ENCODE data around the gene SMIM8. TPM values are rescaled to one million over a fixed set of nuclear protein-coding genes. Genes with fewer than 3 reads are reported as not detected.

The SMIM8 gene
- total and polyA plus RNA-seq, 2 experiments from 2014 or later, result 6.5 to 9.5 TPM

GRCh38 chr6:87333591-87334181, 11.3 kb downstream of the SMIM8 start:
- 82% methylated on average over 3 of the region's 3 CpGs for WGBS (ENCODE audit: low lambda C conversion rate, missing lambda C conversion rate)
- no peak overlapping the region for H3K27ac ChIP-seq
- H3K79me2 ChIP-seq, result peaks cover 15% of the 10 kb centered on the region
- no peak for TF ChIP-seq CTCF (IDR thresholded peaks at IDR 0.05; ENCODE audit: poor library complexity)
- no peak for TF ChIP-seq EZH2 (IDR thresholded peaks at IDR 0.05; ENCODE audit: borderline replicate concordance)
- no peak for TF ChIP-seq EZH2phosphoT487 (IDR thresholded peaks at IDR 0.05; ENCODE audit: low read depth, severe bottlenecking, unreplicated experiment)
- no peaks in the 10 kb centered on the region for H3K4me1 ChIP-seq (ENCODE audit: insufficient read depth)
- no peaks in the 10 kb centered on the region for H3K9me3 ChIP-seq (ENCODE audit: low read depth)
- H3K4me2 ChIP-seq, result no peak overlapping the region
- no peaks in the 10 kb centered on the region for H3K27me3 ChIP-seq
- no peak overlapping the region for H2AFZ ChIP-seq
- H3K36me3 ChIP-seq (replicated peaks; ENCODE audit: insufficient read depth, low read depth), result no peaks in the 10 kb centered on the region
- DNase-seq (ENCODE audit: low spot score), result no peak
- no peaks in the 10 kb centered on the region for H3K9me2 ChIP-seq (replicated peaks; ENCODE audit: insufficient read depth)
- no peak overlapping the region for H3K4me3 ChIP-seq
- no peaks in the 10 kb centered on the region for H4K20me1 ChIP-seq (ENCODE audit: insufficient read depth, poor library complexity, severe bottlenecking)

GRCh38 chr6:87334683-87335082, 12.3 kb downstream of the SMIM8 start:
- H3K9me2 ChIP-seq (replicated peaks; ENCODE audit: insufficient read depth), result no peaks in the 10 kb centered on the region
- H3K4me1 ChIP-seq (ENCODE audit: insufficient read depth), result no peaks in the 10 kb centered on the region
- no peaks in the 10 kb centered on the region for H3K36me3 ChIP-seq (replicated peaks; ENCODE audit: insufficient read depth, low read depth)
- no peak overlapping the region for H3K4me2 ChIP-seq
- no peaks in the 10 kb centered on the region for H3K9me3 ChIP-seq (ENCODE audit: low read depth)
- no peak overlapping the region for H3K4me3 ChIP-seq
- no peak overlapping the region for H3K27ac ChIP-seq
- TF ChIP-seq EZH2 (IDR thresholded peaks at IDR 0.05; ENCODE audit: borderline replicate concordance) (no peak), EZH2phosphoT487 (IDR thresholded peaks at IDR 0.05; ENCODE audit: low read depth, severe bottlenecking, unreplicated experiment) (no peak), CTCF (IDR thresholded peaks at IDR 0.05; ENCODE audit: poor library complexity) (no peak)
- no peaks in the 10 kb centered on the region for H3K27me3 ChIP-seq
- H3K79me2 ChIP-seq, result peaks cover 11% of the 10 kb centered on the region
- no peaks in the 10 kb centered on the region for H4K20me1 ChIP-seq (ENCODE audit: insufficient read depth, poor library complexity, severe bottlenecking)
- WGBS (ENCODE audit: low lambda C conversion rate, missing lambda C conversion rate), result 69% methylated on average over 1 of the region's 1 CpG
- H2AFZ ChIP-seq, result no peak overlapping the region
- no peak for DNase-seq (ENCODE audit: low spot score)

GRCh38 chr6:87336367-87336766, 14.0 kb downstream of the SMIM8 start:
- Histone ChIP-seq H4K20me1 (ENCODE audit: insufficient read depth, poor library complexity, severe bottlenecking) (no peaks in the 10 kb centered on the region), H3K9me3 (ENCODE audit: low read depth) (no peaks in the 10 kb centered on the region), H3K4me2 (no peak overlapping the region), H2AFZ (no peak overlapping the region), H3K36me3 (replicated peaks; ENCODE audit: insufficient read depth, low read depth) (no peaks in the 10 kb centered on the region), H3K4me3 (no peak overlapping the region), H3K9me2 (replicated peaks; ENCODE audit: insufficient read depth) (no peaks in the 10 kb centered on the region), H3K79me2 (peaks cover 5% of the 10 kb centered on the region), H3K27me3 (no peaks in the 10 kb centered on the region), H3K4me1 (ENCODE audit: insufficient read depth) (no peaks in the 10 kb centered on the region), H3K27ac (no peak overlapping the region)
- 61% methylated on average over 4 of the region's 4 CpGs for WGBS (ENCODE audit: low lambda C conversion rate, missing lambda C conversion rate)
- DNase-seq (ENCODE audit: low spot score), result no peak
- TF ChIP-seq CTCF (IDR thresholded peaks at IDR 0.05; ENCODE audit: poor library complexity) (no peak), EZH2phosphoT487 (IDR thresholded peaks at IDR 0.05; ENCODE audit: low read depth, severe bottlenecking, unreplicated experiment) (no peak), EZH2 (IDR thresholded peaks at IDR 0.05; ENCODE audit: borderline replicate concordance) (no peak)

Data from hepatocyte (in vitro differentiated cells).